ENCODE measurements around the gene CAMTA1.

Gene CAMTA1

DNA sequence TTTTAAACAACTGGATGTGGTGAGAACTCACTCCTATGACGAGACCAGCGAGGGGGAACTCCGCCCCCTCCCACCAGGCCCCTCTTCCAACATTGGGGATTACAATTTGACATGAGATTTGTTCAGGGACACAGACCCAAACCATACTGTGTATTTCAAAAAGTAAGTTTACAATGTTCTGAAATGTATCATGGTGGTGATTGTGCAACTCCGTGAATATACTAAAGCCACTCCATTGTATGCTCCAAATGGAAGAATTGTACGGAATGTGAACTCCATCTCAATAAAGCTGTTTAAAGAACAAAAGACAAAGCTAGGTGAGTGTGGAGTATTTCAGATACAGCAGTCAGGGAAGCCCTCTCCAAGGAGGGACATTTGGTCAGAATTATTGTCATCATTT is 553.8 kb downstream of the CAMTA1 start:
- no peak for DNase-seq (ENCODE audit: low read depth, low spot score)

DNA sequence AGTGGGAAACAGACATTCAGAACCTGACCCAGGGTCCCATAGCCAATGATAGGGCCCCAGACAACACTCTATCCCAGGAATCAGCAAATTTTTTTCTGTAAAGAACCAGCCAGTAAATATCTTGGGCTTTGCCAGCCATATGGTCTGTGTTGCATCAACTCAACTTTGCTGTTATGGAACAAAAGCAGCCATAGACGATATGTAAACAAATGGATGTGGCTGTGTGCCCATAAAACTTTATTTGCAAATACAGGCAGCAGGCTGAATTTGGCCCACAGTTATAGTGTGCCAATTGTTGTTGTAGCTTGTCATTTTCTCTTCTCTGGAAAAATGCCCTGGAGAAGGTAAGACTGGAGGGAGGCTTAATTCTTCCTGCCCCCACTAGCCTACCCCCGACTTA is 554.7 kb downstream of the CAMTA1 start:
- no peak for DNase-seq (ENCODE audit: low read depth, low spot score)

DNA sequence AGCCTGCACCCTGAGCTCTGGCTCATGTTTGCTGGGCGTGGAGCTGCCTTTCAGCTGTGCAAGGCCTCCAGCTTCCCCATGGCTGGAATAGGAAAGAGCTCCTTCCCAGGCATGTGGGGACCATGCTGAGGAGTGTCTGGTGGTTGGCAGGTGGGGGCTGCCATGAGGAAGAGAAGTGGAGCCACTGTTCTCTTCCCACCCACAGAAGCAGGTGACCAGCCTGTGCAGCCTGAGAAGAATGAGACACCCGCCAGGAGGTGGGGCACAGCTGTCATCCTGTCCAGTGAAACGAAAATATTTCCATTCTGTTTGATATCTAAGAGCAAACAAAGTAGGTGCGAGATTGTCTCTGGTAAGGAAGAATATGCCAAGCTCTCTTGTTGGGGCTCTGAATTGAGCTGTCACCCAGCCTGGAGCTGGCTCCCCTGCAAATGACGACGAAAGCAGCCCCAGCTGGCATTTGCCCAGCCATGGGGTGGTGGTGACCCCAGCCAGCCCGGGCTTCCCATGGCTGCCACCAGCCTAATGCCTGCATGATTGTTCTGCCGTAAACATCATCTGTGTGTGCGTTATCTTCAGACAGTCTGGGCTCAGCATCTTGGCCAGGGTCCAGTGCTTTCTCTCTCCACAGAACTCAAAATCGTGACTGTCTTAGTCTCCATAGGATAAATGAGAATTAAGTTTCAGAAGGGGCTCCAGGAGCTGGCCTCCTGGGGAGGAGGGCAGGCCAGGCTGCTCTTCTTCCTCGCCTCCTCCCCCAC is 556.1 kb downstream of the CAMTA1 start:
- no peak for DNase-seq (ENCODE audit: low read depth, low spot score)

DNA sequence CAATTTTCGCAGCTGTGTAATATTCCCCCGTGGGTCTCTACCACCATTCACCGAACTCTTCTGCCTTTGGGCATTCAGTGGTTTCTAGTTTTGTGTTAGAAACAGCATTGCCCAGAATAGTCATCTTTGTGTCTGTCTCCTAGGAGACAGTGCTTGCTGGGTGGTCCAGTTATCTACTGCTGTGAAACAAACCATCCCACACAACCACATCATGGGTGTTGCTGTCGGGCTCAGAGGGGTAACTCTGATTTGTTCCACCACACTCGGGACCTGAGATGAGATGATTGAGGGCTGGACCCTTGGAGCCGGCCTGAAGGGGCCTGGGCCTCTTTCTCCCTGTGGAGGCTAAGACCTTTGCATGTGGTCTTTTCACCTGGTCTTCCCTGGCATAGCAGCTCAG is 558.6 kb downstream of the CAMTA1 start:
- no peak for DNase-seq (ENCODE audit: low read depth, low spot score)

DNA sequence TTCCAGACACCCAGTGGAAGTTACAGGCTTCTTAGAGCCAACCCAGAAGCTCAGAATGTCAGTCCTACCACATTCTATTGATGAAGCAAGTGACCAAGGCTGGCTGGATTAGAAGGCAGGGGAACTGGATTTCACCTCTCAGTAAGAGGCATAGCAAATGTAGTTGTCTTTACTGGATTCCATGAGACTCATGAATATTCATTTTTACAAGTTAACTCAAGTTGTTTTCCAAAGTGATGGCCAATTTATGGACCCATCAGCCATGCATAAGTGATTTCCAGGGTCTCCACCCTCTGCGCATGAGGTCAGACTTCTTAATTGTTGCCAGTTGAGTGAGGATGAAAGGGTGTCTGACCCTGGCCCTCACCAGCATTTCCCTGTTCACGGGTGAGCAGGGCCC is 559.0 kb downstream of the CAMTA1 start:
- no peak for DNase-seq (ENCODE audit: low read depth, low spot score)

DNA sequence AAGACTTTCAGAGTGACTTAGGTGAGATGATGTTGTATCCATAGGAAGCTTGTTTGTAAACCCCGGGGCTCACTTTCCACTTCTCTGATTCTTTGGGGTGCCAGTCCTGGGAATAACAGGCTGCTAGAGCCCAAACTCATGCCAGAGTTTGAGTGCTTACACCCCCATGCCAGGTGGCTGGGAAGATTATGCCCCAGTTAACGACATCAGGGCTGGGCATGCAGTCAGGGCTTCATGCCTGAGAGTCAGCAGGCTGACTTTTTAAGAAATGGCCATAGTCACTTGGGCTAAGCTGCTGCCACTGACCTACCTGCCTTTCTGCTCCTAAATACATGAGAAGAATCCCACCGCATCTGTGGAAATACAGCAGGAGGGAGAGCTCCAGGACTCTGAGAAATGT is 560.3 kb downstream of the CAMTA1 start:
- DNase-seq (ENCODE audit: low read depth, low spot score), result no peak

DNA sequence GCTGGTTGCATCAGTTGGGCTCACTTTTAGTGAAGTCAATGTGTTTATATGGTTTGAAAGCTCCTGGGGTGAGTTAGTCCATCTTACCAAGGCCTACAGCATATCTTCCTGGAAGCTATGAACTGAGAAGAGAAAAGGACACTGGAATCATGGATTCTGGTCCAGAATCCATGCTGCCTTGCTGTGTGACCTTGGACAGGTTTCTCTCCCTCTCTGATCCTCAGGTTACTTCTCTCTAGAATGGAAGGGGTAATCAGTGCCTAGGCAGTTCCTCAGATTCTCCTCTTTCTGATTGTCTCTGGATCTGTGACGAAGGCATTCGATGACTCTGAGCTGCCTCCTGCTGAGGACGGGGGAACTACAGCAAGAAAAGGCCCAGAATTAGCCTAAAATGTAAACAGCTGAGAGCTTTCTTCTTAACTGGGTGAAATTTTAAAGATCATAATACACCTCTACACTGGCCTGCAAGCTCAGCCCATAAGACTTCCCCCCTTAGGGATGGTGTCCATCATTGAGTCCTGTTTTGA is 560.9 kb downstream of the CAMTA1 start:
- no peak for DNase-seq (ENCODE audit: low read depth, low spot score)

DNA sequence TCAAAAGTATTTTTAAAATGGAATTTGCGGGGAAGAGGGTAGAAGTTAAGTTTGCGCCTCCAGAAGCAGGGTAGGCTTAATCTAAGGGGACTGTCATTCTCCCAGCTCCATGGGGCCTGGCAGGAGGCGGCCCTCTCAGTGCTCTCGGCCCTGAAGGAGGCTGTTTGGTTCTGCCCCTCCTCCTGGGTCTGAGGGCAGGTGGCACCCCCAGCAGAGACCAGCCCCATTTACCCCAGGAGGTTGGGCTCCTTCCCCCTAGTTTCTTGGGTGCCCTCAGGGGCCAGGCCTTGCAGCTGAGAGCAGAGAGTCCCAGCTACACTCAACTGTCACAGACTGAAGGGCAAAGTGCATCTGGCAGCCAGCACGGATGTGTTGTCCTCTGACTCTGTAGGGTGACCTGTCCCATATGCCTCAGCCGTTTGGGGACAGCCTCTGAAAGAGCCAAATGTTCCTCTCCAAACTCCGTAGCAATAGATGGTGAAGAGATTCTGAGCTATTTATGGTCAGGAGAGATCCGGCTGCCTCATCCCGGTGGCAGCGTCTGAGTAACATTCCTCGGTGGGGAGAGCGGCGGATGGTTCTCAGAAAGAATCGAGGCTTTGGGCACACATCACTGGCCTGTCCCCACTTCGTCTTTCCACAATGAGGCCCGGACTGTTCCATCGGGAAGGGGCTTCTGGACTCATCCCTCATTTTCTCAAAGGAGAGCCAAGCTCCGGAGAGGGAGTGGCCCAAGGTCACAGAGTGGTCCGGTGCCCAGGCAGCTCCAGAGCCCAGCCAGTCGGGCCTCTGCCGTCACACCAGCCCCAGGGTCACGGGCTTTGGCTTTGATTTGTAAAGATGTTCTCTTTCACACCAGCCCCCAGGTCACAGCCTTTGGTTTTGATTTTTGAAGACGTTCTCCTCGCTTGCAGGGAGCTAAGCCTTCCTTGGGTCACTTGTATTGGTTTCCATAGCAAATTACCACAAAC is 561.6 kb downstream of the CAMTA1 start:
- no peak for DNase-seq (ENCODE audit: low read depth, low spot score)

DNA sequence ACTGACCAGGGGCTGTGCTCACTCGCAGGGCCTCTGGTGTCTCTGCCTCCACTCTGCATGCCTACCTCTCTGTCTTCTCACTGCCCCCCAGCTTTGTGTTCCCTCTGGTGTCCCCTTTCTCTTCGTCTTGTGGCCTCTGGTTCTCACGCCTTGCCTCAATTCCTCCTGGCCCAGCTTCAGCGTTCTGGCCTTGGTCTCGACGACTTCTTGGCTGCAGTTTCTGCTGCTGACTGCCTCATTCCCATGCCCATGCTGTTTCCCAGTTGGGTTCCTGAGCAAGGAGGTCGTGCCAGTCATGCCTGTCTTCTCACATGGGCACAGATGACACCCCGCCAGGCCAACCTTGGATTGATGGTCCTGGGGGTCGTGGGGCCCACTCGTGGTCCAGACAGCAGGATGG is 562.8 kb downstream of the CAMTA1 start:
- DNase-seq (ENCODE audit: low read depth, low spot score), result no peak

DNA sequence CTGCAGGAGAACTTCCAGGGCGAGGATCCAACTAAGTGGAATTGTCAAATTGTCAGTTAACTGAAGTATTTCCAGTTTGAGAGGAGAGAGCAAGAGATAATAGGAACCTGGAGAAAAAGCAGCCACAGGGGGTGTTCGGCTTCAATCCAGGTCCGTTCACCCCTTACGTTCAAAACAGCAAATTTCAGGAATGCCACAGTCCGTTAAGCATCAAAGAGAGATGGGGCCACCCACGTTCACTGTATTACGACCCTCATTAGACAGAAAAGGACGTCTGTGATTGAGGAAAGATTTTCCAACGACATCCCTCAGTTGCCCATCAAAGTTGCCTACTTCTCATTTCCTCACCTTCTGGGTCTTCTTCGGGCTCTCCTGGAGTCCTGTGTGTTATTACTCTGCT is 563.3 kb downstream of the CAMTA1 start:
- DNase-seq (ENCODE audit: low read depth, low spot score), result no peak

DNA sequence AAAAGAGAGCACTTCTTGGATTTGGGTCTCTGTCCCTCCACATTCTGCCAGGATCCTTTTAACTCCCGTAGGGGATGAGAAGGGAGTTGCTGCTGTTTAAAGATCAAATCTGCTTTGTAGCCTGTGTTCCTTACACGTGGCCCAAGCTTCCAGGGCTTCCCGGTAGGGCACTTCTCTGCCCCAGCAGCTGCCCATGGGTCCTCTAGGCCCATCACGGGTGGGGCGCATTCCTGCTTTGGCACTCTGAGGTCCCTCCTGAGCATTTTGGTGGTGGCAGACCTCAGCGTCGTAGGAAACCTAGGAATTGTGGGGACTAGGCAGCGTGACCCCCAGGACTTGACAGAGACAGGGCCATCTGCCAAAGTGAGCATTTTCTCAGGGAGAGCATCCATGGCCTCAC is 565.5 kb downstream of the CAMTA1 start:
- DNase-seq (ENCODE audit: low read depth, low spot score), result no peak

DNA sequence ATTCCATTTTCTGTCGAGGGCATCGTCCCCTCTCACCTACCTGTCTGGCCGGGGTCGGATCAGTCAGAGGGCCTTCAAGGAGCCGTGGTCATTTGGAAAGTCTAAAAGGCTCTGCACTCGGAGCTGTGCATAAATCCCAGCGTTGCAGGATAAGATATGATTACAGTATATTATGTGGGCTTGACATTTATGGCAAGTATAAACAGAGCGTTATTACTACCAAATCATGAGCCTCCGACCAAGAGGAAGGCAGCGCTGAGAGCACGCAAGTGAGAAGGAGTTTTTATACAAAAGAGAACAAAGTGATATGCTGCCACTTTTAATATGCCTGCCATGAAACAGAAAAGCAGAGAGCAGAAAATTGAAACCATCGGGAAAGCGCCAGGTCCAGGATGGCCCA is 566.4 kb downstream of the CAMTA1 start:
- no peak for DNase-seq (ENCODE audit: low read depth, low spot score)

DNA sequence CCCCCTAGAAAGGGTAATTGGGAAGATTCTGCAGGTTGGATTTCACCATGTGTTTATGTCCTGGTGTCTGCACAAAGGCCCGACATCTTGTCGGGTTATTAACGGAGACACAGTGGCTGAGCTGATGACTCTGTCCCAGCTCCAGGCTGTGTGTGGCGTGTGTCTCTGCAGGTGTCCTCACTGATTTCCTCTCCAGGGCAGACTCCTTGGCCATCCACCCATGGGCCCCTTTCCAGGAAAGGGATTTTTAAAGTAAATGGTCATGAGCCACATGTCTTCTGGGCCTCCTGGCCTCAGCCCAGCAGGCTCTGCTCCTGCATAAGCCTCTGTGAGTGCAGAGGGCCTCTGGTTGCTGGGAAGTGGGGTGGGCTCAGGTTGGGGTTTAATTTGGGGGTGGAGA is 567.1 kb downstream of the CAMTA1 start:
- no peak for DNase-seq (ENCODE audit: low read depth, low spot score)

DNA sequence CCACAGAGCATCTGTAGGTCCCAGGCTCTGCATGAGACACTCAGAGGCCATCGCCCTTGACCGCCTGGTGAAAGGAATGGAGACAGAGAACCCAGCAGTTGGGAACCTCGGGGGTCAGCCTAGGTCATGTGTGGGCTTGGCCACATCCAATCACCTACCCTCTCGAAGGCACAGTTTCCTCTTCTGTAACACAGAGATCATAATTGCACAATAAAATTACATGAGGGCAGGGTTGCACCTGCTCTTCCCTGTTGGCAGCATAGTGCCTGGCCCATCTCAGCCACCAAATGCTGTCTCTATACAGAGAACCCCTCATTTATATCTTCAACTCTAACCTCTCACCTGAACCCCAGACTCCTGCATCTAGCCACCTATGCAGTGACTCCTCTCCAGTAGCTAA is 567.7 kb downstream of the CAMTA1 start:
- no peak for DNase-seq (ENCODE audit: low read depth, low spot score)

DNA sequence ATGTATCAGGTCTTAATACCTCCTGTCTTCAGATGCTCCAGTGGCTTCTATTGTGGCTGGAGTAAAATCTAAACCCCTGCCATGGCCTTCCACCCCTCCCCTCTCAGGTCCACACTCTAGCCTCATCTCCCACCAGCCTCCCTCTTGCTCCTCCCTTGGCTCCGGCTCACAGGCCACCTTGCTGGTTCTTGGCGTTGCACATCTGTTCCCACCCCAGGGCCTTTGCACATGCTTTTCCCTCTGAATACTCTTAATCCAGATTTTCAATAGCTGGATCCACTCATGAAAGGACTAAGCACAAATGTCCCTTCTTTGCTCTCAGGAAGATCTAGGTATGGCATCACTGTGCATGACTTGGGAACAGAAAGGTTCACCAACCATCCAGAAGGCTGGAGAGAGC is 570.4 kb downstream of the CAMTA1 start:
- no peak for DNase-seq (ENCODE audit: low read depth, low spot score)

DNA sequence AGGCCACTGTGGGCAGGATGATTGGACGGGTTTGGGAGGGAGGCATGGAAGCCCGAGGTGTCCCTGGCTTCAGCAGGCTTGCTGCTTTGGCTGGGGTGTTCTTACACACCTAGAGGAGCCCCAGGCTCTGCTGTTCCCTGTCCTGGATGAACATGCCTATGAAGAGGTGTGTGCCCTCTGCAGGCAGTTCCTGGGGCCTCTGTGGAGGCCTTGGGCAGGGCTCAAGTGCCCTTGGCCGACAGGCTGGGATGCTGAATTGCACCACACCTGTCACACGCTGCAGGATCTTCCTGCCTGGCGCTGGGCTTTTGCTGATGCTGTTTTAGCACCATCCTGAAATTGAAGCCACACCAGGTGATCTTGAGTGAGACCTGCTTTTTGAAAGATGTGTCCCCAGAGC is 570.8 kb downstream of the CAMTA1 start:
- no peak for DNase-seq (ENCODE audit: low read depth, low spot score)

DNA sequence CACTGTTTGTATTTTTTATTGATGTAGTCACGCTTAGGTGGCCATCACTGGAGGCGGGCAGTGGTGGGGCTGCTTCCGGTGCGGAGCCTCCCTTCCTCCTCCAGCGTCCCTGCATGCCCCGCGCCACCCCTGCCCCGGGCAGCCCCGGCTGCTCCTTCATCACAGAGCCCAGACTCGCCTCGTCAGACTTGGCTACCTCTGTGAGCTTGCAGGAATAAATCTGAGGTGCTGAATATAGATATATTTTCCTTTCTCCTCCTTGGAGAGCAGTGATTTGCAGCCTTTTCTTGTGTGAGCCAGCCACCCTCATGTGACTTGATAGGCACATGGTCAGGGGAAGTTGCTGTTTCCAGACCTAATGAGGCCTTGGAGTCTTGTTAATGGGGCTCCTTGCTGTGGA is 573.2 kb downstream of the CAMTA1 start:
- DNase-seq (ENCODE audit: low read depth, low spot score), result no peak

DNA sequence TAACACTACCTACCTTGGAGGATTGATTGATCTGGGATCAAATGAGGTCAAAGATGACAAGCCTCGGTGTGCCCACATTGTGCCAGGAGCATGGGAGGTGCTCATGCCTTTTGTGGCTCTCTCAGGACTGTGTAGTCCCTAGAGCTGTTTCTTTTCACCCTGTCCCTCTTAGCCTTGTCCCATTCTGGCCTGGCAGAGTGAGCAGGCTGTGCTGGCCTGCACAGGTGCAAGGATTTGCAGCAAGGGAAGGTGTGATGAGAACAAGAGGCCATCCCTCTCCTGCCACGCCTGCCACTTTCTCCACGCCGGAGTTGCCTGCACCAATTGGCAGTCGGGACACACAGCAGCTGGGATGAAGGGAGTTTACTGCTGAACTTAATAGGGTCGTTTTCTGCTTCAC is 575.3 kb downstream of the CAMTA1 start:
- DNase-seq (ENCODE audit: low read depth, low spot score), result no peak

DNA sequence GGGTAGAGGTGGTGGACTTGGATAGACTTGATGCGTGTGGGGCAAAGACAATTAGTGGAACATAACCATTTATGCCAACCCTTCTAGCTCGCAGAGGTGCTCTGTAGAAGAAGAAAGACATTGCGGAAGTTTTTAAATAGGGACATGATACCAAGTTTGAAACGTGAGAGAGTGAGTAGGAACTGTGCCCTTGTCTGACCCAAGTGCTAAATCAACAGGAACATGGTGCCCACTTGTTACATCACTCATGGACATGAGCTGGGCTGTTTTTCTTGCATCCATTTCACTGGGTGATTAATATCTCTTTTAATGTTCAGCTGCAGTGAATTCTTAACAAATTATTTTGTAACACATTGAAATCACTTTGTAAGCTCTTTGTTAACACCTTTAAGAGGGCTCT is 577.7 kb downstream of the CAMTA1 start:
- DNase-seq (ENCODE audit: low read depth, low spot score), result no peak

DNA sequence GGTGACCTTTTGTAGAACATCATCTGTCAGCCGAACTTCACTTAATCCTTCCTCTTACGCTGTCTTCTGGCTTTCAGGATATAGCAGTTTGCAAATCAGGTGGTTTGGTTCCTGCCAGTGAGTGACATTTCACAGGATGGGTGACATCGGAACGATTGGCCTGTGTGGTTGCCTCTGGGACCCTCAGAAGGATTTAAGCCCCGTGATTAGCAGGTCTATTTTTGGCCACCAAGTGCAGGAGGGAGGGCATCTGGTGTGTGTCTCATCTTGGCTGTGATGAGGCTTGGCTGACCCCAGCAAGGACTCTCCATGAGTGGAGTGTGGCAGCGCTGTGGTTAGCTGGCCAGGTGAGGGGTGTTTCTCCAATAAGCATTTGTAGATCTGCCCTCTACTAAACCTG is 578.2 kb downstream of the CAMTA1 start:
- no peak for DNase-seq (ENCODE audit: low read depth, low spot score)

DNA sequence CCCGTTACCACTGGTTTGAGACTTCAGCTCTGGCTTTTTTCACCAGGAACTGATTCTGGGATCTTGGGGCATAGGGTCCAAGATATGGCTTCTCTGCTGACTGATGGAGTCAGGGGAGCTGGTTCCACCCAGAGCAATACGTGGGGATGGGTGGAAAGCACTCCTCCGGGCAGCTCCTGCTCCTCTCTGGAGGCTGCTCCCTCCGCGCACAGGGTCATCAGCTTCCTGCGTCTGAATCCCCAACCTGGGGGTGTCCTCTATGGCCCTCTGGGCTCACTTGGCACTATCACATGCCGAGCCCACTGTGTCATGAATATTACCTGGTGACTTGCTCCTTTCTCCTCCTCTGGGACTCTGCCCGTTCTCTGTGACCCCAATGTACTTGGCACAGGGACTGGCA is 580.5 kb downstream of the CAMTA1 start:
- DNase-seq (ENCODE audit: low read depth, low spot score), result no peak

DNA sequence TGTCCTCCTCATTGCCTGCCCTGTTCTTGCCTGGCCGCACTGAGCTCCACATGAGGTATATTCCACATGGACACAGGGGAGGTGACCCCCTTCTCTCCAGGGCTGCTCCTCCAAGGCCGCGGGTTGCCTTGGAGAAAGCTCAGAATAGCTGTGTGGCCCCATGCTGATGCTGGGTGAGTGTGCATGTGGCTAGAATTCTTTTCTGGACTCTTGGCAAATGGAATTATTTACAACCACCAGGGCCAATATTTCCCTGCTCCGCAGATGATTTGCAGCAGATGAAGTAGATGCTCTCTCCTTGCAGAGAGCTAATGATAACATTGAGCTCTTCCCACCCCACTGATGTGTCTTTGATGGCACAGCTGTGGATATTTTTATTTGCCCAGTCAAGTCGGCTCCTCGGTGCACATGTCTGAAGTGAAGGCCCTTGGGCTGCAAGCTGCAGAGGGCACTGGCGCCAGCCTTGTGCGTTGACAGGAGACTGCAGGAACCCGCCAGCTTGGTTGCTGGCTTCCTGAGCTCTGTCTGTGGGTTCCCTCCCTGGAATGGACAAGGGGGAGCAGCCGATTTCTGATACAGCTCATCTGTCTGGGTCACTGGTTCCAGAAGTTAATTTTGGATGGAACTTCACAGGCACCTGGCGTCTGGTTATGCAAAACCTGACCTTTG is 581.2 kb downstream of the CAMTA1 start:
- peak; percentile 66 for DNase-seq (ENCODE audit: low read depth, low spot score)

Measured in smooth muscle cell of the brain vasculature (primary cell).